ENCODE measurements around the gene GPATCH3. TPM values are rescaled to one million over a fixed set of nuclear protein-coding genes. Genes with fewer than 3 reads are reported as not detected.

Gene GPATCH3
- total RNA-seq, 1 donor from 2014 or later, result 6.1 TPM

GRCh38 chr1:26912147-26912490 lies 11.9 kb upstream of the GPATCH3 start:
- Mint-ChIP-seq H3K27me3 (ENCODE audit: insufficient read depth, low read depth) (peaks cover 5% of the 10 kb centered on the region), H3K9me3 (no peaks in the 10 kb centered on the region), H3K4me3 (no peak overlapping the region), H3K4me1 (no peaks in the 10 kb centered on the region), H3K36me3 (no peaks in the 10 kb centered on the region), H3K27ac (no peak overlapping the region)
- Histone ChIP-seq H3K4me2 (no peak overlapping the region), H3K27me3 (peaks cover 15% of the 10 kb centered on the region), H3K4me3 (no peak overlapping the region), H2AFZ (replicated peaks) (no peak overlapping the region), H3K36me3 (no peaks in the 10 kb centered on the region), H3K4me1 (no peaks in the 10 kb centered on the region), H3K9me3 (ENCODE audit: low read depth) (no peaks in the 10 kb centered on the region), H4K20me1 (ENCODE audit: low read depth) (no peaks in the 10 kb centered on the region), H3K27ac (no peak overlapping the region), H3K9ac (no peak overlapping the region), H3F3A (ENCODE audit: low read depth) (no peaks in the 10 kb centered on the region), H3K79me2 (ENCODE audit: low read depth) (no peaks in the 10 kb centered on the region)
- no peak for TF ChIP-seq EZH2phosphoT487 (IDR thresholded peaks at IDR 0.05)
- TF ChIP-seq CTCF (IDR thresholded peaks at IDR 0.05), result no peak
- no peak for TF ChIP-seq EZH2 (IDR thresholded peaks at IDR 0.05)
- no peak for DNase-seq (ENCODE audit: low spot score)

- Histone ChIP-seq H3K4me1 (no peaks in the 10 kb centered on the region), H3K79me2 (ENCODE audit: low read depth) (no peaks in the 10 kb centered on the region), H3K9me3 (ENCODE audit: low read depth) (no peaks in the 10 kb centered on the region), H3K36me3 (no peaks in the 10 kb centered on the region), H3K9ac (no peak overlapping the region), H3F3A (ENCODE audit: low read depth) (no peaks in the 10 kb centered on the region), H3K27ac (no peak overlapping the region), H2AFZ (replicated peaks) (no peak overlapping the region), H3K4me2 (no peak overlapping the region), H3K27me3 (peaks cover 15% of the 10 kb centered on the region), H4K20me1 (ENCODE audit: low read depth) (no peaks in the 10 kb centered on the region), H3K4me3 (no peak overlapping the region)
- Mint-ChIP-seq H3K27ac (no peak overlapping the region), H3K36me3 (no peaks in the 10 kb centered on the region), H3K4me3 (no peak overlapping the region), H3K9me3 (no peaks in the 10 kb centered on the region), H3K27me3 (ENCODE audit: insufficient read depth, low read depth) (peaks cover 5% of the 10 kb centered on the region), H3K4me1 (no peaks in the 10 kb centered on the region)
- TF ChIP-seq EZH2phosphoT487 (IDR thresholded peaks at IDR 0.05), result no peak
- no peak for DNase-seq (ENCODE audit: low spot score)
Measured at GRCh38 chr1:26911399-26912146, 11.3 kb upstream of the GPATCH3 start.

GRCh38 chr1:26910343-26911160 lies 10.3 kb upstream of the GPATCH3 start:
- H3K36me3 Mint-ChIP-seq, result no peaks in the 10 kb centered on the region
- Histone ChIP-seq H3K9ac (no peak overlapping the region), H3F3A (ENCODE audit: low read depth) (no peaks in the 10 kb centered on the region), H3K4me1 (no peaks in the 10 kb centered on the region), H3K27me3 (peaks cover 8% of the 10 kb centered on the region), H3K27ac (no peak overlapping the region), H3K4me2 (no peak overlapping the region), H2AFZ (replicated peaks) (no peak overlapping the region), H3K4me3 (no peak overlapping the region), H4K20me1 (ENCODE audit: low read depth) (no peaks in the 10 kb centered on the region), H3K36me3 (no peaks in the 10 kb centered on the region), H3K79me2 (ENCODE audit: low read depth) (no peaks in the 10 kb centered on the region), H3K9me3 (ENCODE audit: low read depth) (no peaks in the 10 kb centered on the region)
- peaks cover 5% of the 10 kb centered on the region for H3K27me3 Mint-ChIP-seq (ENCODE audit: insufficient read depth, low read depth)
- no peak overlapping the region for H3K4me3 Mint-ChIP-seq
- TF ChIP-seq EZH2 (IDR thresholded peaks at IDR 0.05) (no peak), CTCF (IDR thresholded peaks at IDR 0.05) (no peak), EZH2phosphoT487 (IDR thresholded peaks at IDR 0.05) (no peak)
- DNase-seq (ENCODE audit: low spot score), result no peak
- H3K27ac Mint-ChIP-seq, result no peak overlapping the region
- H3K9me3 Mint-ChIP-seq, result no peaks in the 10 kb centered on the region
- no peaks in the 10 kb centered on the region for H3K4me1 Mint-ChIP-seq

- Histone ChIP-seq H3K4me1 (no peaks in the 10 kb centered on the region), H3K4me3 (no peak overlapping the region), H3K9me3 (ENCODE audit: low read depth) (no peaks in the 10 kb centered on the region), H4K20me1 (ENCODE audit: low read depth) (no peaks in the 10 kb centered on the region), H3K9ac (no peak overlapping the region), H3K79me2 (ENCODE audit: low read depth) (no peaks in the 10 kb centered on the region), H2AFZ (replicated peaks) (no peak overlapping the region), H3F3A (ENCODE audit: low read depth) (no peaks in the 10 kb centered on the region), H3K27me3 (peaks cover 3% of the 10 kb centered on the region), H3K4me2 (no peak overlapping the region), H3K36me3 (no peaks in the 10 kb centered on the region), H3K27ac (no peak overlapping the region)
- peaks cover 5% of the 10 kb centered on the region for H3K27me3 Mint-ChIP-seq (ENCODE audit: insufficient read depth, low read depth)
- no peak overlapping the region for H3K27ac Mint-ChIP-seq
- no peaks in the 10 kb centered on the region for H3K36me3 Mint-ChIP-seq
- H3K4me1 Mint-ChIP-seq, result no peaks in the 10 kb centered on the region
- TF ChIP-seq EZH2phosphoT487 (IDR thresholded peaks at IDR 0.05) (no peak), EZH2 (IDR thresholded peaks at IDR 0.05) (no peak), CTCF (IDR thresholded peaks at IDR 0.05) (no peak)
- no peak overlapping the region for H3K4me3 Mint-ChIP-seq
- H3K9me3 Mint-ChIP-seq, result no peaks in the 10 kb centered on the region
- DNase-seq (ENCODE audit: low spot score), result no peak
Measured at GRCh38 chr1:26909951-26910342, 9.7 kb upstream of the GPATCH3 start.

Data from neural progenitor cell (in vitro differentiated cells).